GM12872 (cell line): ENCODE results near the gene FLT1.

Experiments
- CTCF ChIP-seq: IDR thresholded peaks from 3 replicates; pipeline ENCODE4 v1.5.1; 2011; ENCODE audit warnings: low read depth, mild to moderate bottlenecking, low read length, moderate library complexity; ENCODE audit not compliant: insufficient read depth

Gene FLT1

GRCh38 chr13:28349907-28350654 is 144.8 kb downstream of the FLT1 start:
- TF ChIP-seq CTCF, result no peak

GRCh38 chr13:28349371-28349770 is 145.6 kb downstream of the FLT1 start:
- TF ChIP-seq CTCF, result no peak

- TF ChIP-seq CTCF, result no peak
Observed at GRCh38 chr13:28347456-28348371, 147.2 kb downstream of the FLT1 start.

- TF ChIP-seq CTCF, result no peak
Observed at GRCh38 chr13:28346154-28346553, 148.8 kb downstream of the FLT1 start.

- TF ChIP-seq CTCF, result no peak
Observed at GRCh38 chr13:28344163-28344562, 150.8 kb downstream of the FLT1 start.

- TF ChIP-seq CTCF, result no peak
Observed at GRCh38 chr13:28342251-28342650, 152.7 kb downstream of the FLT1 start.

GRCh38 chr13:28340272-28340793 is 154.6 kb downstream of the FLT1 start:
- TF ChIP-seq CTCF, result no peak
